ENCODE measurements around the gene CDK16. TPM values are rescaled to one million over a fixed set of nuclear protein-coding genes. Genes with fewer than 3 reads are reported as not detected.

Gene CDK16
- total RNA-seq, 1 donor from 2014 or later: 107 TPM

GRCh38 chrX:47202877-47203276 is 15.6 kb upstream of the CDK16 start:
- Histone ChIP-seq H3K4me3 (ENCODE audit: low read depth, low read length) (no peak overlapping the region), H3K36me3 (ENCODE audit: control insufficient read depth, insufficient read depth, low read length) (peaks cover 9% of the 10 kb centered on the region), H3K27me3 (ENCODE audit: control insufficient read depth, insufficient read depth, low read length) (no peaks in the 10 kb centered on the region)
- DNase-seq (ENCODE audit: low read depth): no peak
- TF ChIP-seq CTCF (IDR thresholded peaks at IDR 0.05; ENCODE audit: insufficient read depth, low read length, poor library complexity, severe bottlenecking): no peak

GRCh38 chrX:47204970-47205369 is 13.5 kb upstream of the CDK16 start:
- no peaks in the 10 kb centered on the region for H3K27me3 ChIP-seq (ENCODE audit: control insufficient read depth, insufficient read depth, low read length)
- no peak overlapping the region for H3K4me3 ChIP-seq (ENCODE audit: low read depth, low read length)
- H3K36me3 ChIP-seq (ENCODE audit: control insufficient read depth, insufficient read depth, low read length): peaks cover 9% of the 10 kb centered on the region
- TF ChIP-seq CTCF (IDR thresholded peaks at IDR 0.05; ENCODE audit: insufficient read depth, low read length, poor library complexity, severe bottlenecking): no peak
- no peak for DNase-seq (ENCODE audit: low read depth)

GRCh38 chrX:47206316-47206715 is 12.2 kb upstream of the CDK16 start:
- DNase-seq (ENCODE audit: low read depth): no peak
- H3K36me3 ChIP-seq (ENCODE audit: control insufficient read depth, insufficient read depth, low read length): peaks cover 15% of the 10 kb centered on the region
- no peaks in the 10 kb centered on the region for H3K27me3 ChIP-seq (ENCODE audit: control insufficient read depth, insufficient read depth, low read length)
- no peak for TF ChIP-seq CTCF (IDR thresholded peaks at IDR 0.05; ENCODE audit: insufficient read depth, low read length, poor library complexity, severe bottlenecking)
- H3K4me3 ChIP-seq (ENCODE audit: low read depth, low read length): no peak overlapping the region

- no peak for DNase-seq (ENCODE audit: low read depth)
- Histone ChIP-seq H3K27me3 (ENCODE audit: control insufficient read depth, insufficient read depth, low read length) (no peaks in the 10 kb centered on the region), H3K4me3 (ENCODE audit: low read depth, low read length) (no peak overlapping the region), H3K36me3 (ENCODE audit: control insufficient read depth, insufficient read depth, low read length) (peaks cover 17% of the 10 kb centered on the region)
- TF ChIP-seq CTCF (IDR thresholded peaks at IDR 0.05; ENCODE audit: insufficient read depth, low read length, poor library complexity, severe bottlenecking): no peak
Observed at GRCh38 chrX:47208108-47208507, 10.4 kb upstream of the CDK16 start.

GRCh38 chrX:47209508-47210238 is 8.8 kb upstream of the CDK16 start:
- peaks cover 22% of the 10 kb centered on the region for H3K36me3 ChIP-seq (ENCODE audit: control insufficient read depth, insufficient read depth, low read length)
- TF ChIP-seq CTCF (IDR thresholded peaks at IDR 0.05; ENCODE audit: insufficient read depth, low read length, poor library complexity, severe bottlenecking): no peak

More at GRCh38 chrX:47209508-47210238, 8.8 kb upstream of the CDK16 start:
- H3K27me3 ChIP-seq (ENCODE audit: control insufficient read depth, insufficient read depth, low read length): no peaks in the 10 kb centered on the region
- no peak for DNase-seq (ENCODE audit: low read depth)
- no peak overlapping the region for H3K4me3 ChIP-seq (ENCODE audit: low read depth, low read length)
